HG03575 (cell line): Measurements from ENCODE around the gene SH3TC1.

Experiments used
- ATAC-seq: cut with Tn5 transposase; IDR thresholded peaks from one replicate; pipeline ENCODE4 v1.9.1; 2021; ENCODE audit not compliant: unreplicated experiment, insufficient number of reproducible peaks, low FRiP score; ENCODE audit errors: extremely low read depth

The SH3TC1 gene

GRCh38 chr4:8248091-8248490 is 49.0 kb downstream of the SH3TC1 start:
- no peak for ATAC-seq

GRCh38 chr4:8250227-8250626 is 51.1 kb downstream of the SH3TC1 start:
- ATAC-seq: no peak

GRCh38 chr4:8250637-8251036 is 51.5 kb downstream of the SH3TC1 start:
- no peak for ATAC-seq

GRCh38 chr4:8251110-8251883 is 52.2 kb downstream of the SH3TC1 start:
- ATAC-seq: no peak

- ATAC-seq: no peak
These were observed 53.4 kb downstream of the SH3TC1 start for GRCh38 chr4:8252301-8253173.

GRCh38 chr4:8254076-8254475 is 55.0 kb downstream of the SH3TC1 start:
- ATAC-seq: no peak

GRCh38 chr4:8255698-8256441 is 56.8 kb downstream of the SH3TC1 start:
- no peak for ATAC-seq

- no peak for ATAC-seq
These were observed 58.8 kb downstream of the SH3TC1 start for GRCh38 chr4:8257854-8258253.

- ATAC-seq: no peak
These were observed 59.6 kb downstream of the SH3TC1 start for GRCh38 chr4:8258552-8259212.

- no peak for ATAC-seq
These were observed 60.8 kb downstream of the SH3TC1 start for GRCh38 chr4:8259743-8260430.

- no peak for ATAC-seq
These were observed 61.6 kb downstream of the SH3TC1 start for GRCh38 chr4:8260656-8261111.

- no peak for ATAC-seq
These were observed 62.9 kb downstream of the SH3TC1 start for GRCh38 chr4:8261851-8262535.

- ATAC-seq: no peak
These were observed 63.7 kb downstream of the SH3TC1 start for GRCh38 chr4:8262637-8263322.

GRCh38 chr4:8263397-8263796 is 64.3 kb downstream of the SH3TC1 start:
- no peak for ATAC-seq

GRCh38 chr4:8264106-8264505 is 65.0 kb downstream of the SH3TC1 start:
- no peak for ATAC-seq

GRCh38 chr4:8265171-8265929 is 66.3 kb downstream of the SH3TC1 start:
- no peak for ATAC-seq

- ATAC-seq: no peak
These were observed 67.0 kb downstream of the SH3TC1 start for GRCh38 chr4:8266088-8266487.
